ENCODE measurements around the gene SLC12A2. TPM values are rescaled to one million over a fixed set of nuclear protein-coding genes. Genes with fewer than 3 reads are reported as not detected.

Gene SLC12A2
- 10 to 100 TPM; 21.2 to 31.1 (median 27.1) TPM for total RNA-seq

DNA sequence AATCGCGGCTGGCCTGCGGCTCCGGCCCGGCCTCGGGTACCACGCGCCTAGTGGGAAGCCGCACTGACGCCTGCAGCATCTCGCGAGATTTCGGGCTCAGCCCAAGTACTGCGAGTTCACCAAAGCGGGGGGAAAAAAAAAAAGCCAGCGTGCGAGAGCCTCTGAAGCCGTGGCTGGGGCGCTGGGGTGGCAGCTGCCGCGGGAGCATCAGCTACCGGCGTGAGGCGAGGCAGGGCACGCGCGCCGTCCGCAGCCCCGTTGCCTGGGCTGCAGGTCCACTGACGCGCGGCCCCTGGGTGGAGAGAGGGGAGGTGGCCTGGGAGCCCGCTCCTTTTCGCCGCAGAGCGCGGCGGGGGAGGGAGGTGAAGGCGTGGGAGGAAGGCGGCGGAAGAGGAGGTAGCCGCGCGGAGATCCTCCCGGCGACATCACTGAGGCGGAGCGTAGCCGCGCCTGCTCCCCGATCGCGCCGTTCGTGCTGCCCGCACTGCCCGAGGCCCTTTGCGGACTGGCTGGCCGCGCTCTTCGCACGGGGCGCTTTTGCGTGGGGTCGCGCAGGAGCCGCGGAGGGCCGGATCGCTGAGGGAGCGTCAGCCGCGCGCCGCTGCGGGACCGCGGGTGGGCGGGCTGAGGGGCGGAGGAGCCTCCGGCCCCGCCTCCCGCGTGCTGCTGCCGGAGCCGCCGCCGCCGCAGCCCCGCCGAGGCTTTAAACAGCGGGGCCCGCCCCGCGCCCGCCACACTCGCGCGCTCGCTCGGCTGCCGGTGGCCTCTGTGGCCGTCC is at the start of gene SLC12A2:
Gene SLC12A2 (plus strand): TSS at position 734 of the 778 bp plus-strand sequence. CDS start 189 bp downstream, outside the sequence.
- TF ChIP-seq, protein P1, sequence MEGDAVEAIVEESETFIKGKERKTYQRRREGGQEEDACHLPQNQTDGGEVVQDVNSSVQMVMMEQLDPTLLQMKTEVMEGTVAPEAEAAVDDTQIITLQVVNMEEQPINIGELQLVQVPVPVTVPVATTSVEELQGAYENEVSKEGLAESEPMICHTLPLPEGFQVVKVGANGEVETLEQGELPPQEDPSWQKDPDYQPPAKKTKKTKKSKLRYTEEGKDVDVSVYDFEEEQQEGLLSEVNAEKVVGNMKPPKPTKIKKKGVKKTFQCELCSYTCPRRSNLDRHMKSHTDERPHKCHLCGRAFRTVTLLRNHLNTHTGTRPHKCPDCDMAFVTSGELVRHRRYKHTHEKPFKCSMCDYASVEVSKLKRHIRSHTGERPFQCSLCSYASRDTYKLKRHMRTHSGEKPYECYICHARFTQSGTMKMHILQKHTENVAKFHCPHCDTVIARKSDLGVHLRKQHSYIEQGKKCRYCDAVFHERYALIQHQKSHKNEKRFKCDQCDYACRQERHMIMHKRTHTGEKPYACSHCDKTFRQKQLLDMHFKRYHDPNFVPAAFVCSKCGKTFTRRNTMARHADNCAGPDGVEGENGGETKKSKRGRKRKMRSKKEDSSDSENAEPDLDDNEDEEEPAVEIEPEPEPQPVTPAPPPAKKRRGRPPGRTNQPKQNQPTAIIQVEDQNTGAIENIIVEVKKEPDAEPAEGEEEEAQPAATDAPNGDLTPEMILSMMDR (IDR thresholded peaks at IDR 0.05; ENCODE audit: low read depth): no peak

DNA sequence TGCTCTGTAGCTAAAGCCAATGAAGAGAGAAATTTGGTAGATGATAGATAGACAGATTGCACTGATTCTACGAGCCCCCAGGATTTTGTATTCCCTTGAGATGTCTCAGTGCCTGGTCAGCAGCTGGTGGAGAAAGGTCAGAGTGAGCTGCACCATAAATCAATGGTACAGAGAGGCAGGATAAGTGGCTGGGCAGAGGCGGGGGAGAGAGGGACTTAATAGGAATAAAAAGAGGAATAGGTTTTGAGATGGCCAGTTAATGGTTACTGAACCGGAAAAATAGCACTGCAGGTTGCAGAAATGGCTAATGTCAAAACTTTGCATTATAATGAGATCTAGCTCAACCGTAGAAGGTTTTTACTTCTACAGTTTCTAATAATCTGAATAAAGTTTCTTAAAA is 47.9 kb upstream of the SLC12A2 start:
- TF ChIP-seq, protein P1 (IDR thresholded peaks at IDR 0.05; ENCODE audit: low read depth): no peak

DNA sequence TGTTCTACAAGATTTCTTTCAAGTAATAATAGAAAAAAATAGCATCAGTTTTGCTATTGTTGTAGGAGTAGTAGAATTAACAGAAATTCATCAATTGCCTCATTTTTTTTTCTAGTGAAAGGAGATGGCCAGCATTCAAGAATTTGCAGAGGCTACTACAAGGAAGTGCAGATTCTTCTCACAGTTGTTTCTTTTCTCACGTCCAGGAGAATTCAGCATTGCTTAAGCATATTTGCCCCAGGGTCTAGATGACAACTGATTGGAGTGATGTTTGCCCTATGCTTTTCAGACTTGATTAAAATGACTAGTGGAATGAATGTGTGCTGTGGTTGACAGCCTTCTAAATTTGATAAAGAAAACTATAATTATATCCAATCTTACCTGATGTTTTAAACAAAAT is 46.6 kb upstream of the SLC12A2 start:
- TF ChIP-seq, protein P1 (IDR thresholded peaks at IDR 0.05; ENCODE audit: low read depth): no peak

DNA sequence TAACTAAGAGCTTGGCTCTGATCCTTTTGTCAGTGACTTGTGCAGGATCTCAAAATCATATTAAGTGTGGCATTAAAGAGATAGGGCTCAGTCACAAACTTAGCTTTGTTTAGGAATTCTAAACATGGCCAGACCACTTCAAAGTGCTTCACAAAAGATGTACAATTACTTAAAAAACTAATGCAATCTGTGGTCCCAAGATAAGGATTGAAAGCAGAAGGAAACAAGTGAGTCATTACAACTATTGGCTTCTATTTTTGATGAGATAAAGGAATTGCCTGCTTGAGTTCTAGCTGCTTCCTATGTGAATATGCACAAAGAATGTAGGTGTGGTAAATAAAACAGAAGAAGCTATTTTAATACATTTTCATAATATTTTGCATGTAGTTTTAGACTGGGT is 44.9 kb upstream of the SLC12A2 start:
- TF ChIP-seq, protein P1 (IDR thresholded peaks at IDR 0.05; ENCODE audit: low read depth): no peak

DNA sequence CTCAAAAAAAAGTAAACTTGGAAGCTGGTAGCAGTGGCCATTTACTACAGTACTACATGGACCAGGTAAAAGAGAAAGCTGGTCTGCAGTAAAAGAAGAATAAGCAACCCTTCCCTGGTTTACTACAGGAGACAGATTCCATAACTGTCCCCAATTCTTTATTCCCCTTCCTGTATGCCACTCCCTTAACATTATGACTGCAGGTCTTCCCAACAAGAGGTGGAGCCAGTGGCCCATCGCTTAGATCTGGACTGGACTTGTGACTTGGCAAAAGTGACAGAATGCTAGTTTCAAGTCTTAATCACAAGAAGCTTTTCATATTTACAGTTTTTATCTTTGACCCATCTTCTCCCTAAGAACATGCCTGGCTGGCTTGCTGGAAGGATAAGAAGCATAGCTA is 42.6 kb upstream of the SLC12A2 start:
- TF ChIP-seq, protein P1 (IDR thresholded peaks at IDR 0.05; ENCODE audit: low read depth): no peak

DNA sequence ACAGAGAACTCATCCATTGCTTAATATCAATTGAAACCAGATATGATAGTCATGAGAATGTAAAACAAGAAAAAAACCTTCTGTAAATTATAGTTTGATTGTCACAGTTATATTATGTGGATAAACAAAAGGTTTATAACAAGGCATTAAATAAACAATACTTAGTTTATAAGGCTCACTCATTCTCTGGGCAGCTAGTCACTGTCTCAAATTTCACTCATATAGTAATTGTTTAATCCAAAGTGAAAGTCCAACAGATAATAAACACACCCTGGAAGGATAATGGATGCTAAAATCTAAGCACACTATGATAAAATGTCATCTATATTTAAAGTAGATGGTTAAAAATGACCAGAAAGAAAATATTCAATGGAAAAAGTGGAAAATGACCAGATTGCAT is 30.8 kb upstream of the SLC12A2 start:
- TF ChIP-seq, protein P1 (IDR thresholded peaks at IDR 0.05; ENCODE audit: low read depth): no peak

DNA sequence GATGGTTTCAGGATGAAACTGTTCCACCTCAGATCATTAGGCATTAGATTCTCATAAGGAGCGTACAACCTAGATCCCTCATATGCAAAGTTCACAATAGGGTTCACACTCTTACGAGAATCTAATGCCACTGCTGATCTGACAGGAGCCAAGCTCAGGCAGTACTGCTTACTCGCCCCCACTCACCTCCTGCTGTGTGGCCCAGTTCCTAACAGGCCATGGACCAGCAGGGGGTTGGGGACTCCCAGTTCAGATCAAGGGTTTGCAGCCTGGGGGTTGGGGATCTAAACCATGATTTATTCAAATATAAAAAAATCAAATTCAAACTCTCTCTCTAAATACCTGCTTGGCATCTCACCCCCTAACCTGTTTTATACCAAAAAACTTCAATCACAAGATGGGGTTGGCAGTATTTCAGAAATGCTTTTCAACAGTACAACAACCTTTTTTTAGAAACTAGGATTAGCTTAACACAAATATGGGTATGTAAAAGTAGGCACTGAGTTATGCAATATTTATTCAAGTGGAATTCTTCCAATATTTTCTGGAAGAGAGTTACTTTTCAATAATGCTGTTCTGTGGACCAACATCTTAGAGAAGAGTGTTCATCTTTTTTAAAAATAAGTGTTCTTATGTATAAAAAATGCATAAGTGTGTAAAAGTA is 30.1 kb upstream of the SLC12A2 start:
- TF ChIP-seq, protein P1 (IDR thresholded peaks at IDR 0.05; ENCODE audit: low read depth): no peak
